GM18505 (cell line): Measurements from ENCODE around the gene FRMD4A.

Experiments
- ATAC-seq: cut with Tn5 transposase; IDR thresholded peaks from one replicate; pipeline ENCODE4 v1.9.1; 2021; ENCODE audit not compliant: unreplicated experiment
- POLR2A ChIP-seq: IDR thresholded peaks from 4 replicates; pipeline ENCODE4 v1.6.1; 2011; ENCODE audit warnings: borderline replicate concordance; ENCODE audit not compliant: insufficient read depth, insufficient read length; ENCODE audit errors: extremely low read depth

FRMD4A gene

GRCh38 chr10:14195433-14195832 lies 135.3 kb downstream of the FRMD4A start:
- no peak for TF ChIP-seq POLR2A

DNA sequence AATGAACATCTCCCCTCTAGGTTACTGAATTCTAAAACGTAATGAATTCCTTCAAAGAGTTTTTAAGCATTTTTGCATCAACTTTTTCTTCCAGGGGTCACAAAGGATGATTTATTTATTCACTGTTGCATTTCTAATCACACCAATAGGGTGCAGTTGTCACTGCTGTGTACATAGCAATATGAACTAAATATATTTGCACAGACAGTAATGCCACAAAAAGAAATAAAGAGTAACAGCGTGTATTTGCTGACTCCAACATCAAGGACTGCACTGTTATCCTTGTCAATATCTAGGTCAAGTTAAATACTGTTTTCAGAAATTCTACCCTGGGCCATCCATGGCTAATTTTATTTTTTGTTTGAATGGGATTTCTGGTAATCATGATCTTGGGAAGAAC lies 138.0 kb downstream of the FRMD4A start:
- no peak for ATAC-seq
- TF ChIP-seq POLR2A = no peak

More at GRCh38 chr10:14195433-14195832, 135.3 kb downstream of the FRMD4A start:
- no peak for ATAC-seq

- ATAC-seq = no peak
Observed at GRCh38 chr10:14191871-14192270, 138.9 kb downstream of the FRMD4A start.

GRCh38 chr10:14191407-14191806 lies 139.3 kb downstream of the FRMD4A start:
- TF ChIP-seq POLR2A = no peak
- no peak for ATAC-seq

More at GRCh38 chr10:14191871-14192270, 138.9 kb downstream of the FRMD4A start:
- no peak for TF ChIP-seq POLR2A

GRCh38 chr10:14190702-14191101 lies 140.0 kb downstream of the FRMD4A start:
- TF ChIP-seq POLR2A = no peak
- ATAC-seq = no peak

DNA sequence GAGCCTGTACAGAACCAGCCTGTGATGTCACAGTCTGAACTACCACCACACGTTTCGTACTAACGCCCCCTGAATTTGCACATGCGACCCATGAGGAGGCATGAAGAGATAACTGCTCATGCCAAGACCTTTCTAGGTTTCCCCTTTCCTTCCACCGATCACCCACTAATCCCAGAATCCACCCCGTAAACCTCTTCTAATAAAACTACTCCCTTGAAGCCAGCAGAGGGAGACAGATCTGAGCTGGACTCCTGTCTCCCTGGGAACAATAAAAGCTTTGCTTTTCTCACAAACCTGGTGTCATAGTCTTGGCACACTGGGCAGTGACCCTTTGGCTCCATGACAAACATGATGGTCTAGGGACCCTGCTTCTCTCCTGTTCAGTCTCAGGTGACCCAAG lies 144.5 kb downstream of the FRMD4A start:
- ATAC-seq = no peak
- no peak for TF ChIP-seq POLR2A

GRCh38 chr10:14185316-14186045 lies 145.2 kb downstream of the FRMD4A start:
- peak; percentile 99 for TF ChIP-seq POLR2A

DNA sequence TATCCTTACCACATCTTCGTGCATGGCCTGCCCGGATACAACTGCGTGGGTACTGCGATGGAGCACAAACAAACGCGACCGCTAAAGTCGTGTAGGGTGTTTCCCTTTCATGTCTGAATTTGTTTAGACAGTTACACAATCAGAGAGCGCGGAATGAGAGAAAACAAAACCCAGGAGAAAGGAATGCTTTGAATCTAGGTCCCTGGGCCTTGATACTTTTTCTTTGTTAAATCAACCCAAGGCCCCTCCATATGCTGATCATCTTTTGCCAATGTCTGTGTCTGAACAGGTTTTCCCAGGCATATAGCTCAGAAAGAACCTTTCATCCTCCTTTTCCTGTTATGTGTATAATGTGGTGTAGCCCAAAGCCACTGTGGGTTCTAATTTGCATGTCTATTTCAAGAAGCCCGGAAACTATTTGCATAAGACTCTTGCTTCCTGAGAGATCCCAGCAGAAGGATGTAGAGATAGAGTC lies 145.8 kb downstream of the FRMD4A start:
- ATAC-seq = peak; percentile 64
- TF ChIP-seq POLR2A = no peak

More at GRCh38 chr10:14185316-14186045, 145.2 kb downstream of the FRMD4A start:
- ATAC-seq = peak; percentile 84

DNA sequence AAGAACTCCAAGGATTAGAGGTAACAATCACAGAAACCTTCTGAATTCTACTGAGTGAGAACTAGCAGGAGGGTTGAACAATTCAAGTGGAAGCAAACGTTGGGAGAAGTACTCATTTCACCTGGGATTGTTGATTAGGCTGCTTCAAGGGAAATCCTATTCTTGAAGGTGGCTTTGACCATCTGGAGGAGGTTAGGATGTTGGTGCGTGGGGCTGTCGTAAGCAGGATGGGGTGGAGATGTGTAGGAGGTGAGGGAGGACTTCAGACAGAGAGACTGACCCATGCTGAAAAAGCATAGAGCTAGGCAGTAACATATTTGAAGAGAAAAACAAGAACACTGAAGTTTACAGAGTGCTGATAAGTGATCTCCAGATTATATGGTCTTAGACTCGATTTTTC lies 147.9 kb downstream of the FRMD4A start:
- no peak for TF ChIP-seq POLR2A
- ATAC-seq = no peak

GRCh38 chr10:14181567-14181936 lies 149.2 kb downstream of the FRMD4A start:
- no peak for TF ChIP-seq POLR2A
- no peak for ATAC-seq

DNA sequence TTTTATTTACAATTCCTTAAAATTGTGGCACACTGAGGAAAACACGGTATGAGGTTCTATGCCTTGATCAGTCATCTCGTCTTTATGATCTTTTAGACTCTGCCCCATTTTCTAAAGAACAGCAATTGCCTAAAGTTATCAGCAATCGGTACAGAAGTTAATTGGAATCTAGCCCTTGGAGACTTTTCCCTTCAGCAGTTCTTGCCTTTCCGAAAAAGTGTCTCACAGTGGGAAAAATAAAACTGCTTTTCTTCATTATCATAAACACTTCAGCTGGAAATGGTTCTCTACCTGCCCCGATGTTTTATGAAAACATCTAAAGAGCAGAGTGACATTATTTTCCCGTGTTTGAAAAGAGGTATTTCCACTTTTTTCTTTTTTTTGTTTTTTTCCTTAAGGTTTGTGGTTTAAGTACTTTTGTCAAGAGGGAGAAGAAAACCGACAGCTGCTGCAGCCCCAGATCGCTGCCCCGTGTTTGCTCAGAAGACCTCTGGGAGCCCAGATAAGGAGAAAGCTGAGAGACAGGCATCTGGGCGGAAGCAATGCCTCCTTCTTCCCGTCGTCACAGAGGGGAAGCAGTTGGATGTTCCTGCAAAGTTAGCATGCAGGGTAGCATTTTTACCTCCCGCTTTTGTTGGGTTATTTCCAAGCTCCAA lies 149.7 kb downstream of the FRMD4A start:
- TF ChIP-seq POLR2A = no peak
- ATAC-seq = no peak

- ATAC-seq = no peak
- TF ChIP-seq POLR2A = no peak
Observed at GRCh38 chr10:14179251-14179650, 151.5 kb downstream of the FRMD4A start.

DNA sequence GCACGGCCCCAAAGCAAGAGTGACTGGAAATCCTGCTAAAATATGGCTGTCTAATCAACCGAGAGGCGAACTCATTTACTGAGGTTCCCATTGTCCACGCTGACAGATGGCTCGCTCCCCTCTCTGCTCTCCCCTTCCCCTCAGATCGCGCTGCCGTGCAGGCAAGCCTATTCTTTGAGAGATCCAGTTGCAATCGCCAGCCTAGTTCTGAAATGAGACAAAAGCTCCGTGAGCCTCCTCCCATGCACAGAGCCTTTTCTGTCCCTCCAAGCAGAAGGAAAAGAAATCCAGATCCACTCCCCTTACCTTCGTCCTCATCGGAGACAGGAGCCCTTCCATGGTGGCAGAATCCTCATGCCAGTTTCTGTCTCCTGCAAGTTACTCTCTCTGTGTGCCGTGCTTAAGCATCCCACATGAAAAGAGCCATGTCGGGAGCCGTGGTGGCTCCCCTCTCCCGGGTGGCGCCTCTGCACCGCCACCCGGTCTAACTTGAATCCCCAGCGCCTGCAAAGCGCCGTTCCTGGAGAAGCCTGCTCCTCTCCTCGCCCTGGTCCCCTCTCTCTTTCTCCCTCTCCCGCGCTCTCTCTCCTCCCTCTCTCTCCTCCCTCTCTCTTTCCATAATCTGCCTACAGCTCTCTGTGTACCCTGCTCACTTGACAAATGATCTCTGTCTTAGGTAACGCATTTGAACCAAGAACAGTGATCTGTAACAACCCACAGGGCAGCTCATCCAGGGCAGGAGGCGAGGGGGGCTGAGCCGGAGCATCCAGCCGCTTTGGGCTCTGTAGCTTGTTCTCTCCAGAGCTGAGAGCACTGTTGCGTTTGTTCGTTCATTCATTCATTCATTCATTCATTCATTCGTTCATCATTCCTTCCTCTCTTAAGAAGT lies 156.8 kb downstream of the FRMD4A start:
- ATAC-seq = no peak
- no peak for TF ChIP-seq POLR2A
